Medulla oblongata (tissue), 1 donor: Measurements from ENCODE around the gene PCDH17.

Experiments
- DNase-seq: peaks from one replicate; pipeline ENCODE4 v3.0.0-alpha.2; 2015; ENCODE audit errors: extremely low spot score

PCDH17 gene

DNA sequence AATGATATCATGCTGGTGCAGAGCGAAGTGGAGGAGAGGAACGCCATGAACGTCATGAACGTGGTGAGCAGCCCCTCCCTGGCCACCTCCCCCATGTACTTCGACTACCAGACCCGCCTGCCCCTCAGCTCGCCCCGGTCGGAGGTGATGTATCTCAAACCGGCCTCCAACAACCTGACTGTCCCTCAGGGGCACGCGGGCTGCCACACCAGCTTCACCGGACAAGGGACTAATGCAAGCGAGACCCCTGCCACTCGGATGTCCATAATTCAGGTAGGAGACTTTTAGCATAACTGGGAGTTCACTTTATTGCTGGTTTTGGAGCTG, 3.3 kb downstream of the PCDH17 start:
- no peak for DNase-seq

DNA sequence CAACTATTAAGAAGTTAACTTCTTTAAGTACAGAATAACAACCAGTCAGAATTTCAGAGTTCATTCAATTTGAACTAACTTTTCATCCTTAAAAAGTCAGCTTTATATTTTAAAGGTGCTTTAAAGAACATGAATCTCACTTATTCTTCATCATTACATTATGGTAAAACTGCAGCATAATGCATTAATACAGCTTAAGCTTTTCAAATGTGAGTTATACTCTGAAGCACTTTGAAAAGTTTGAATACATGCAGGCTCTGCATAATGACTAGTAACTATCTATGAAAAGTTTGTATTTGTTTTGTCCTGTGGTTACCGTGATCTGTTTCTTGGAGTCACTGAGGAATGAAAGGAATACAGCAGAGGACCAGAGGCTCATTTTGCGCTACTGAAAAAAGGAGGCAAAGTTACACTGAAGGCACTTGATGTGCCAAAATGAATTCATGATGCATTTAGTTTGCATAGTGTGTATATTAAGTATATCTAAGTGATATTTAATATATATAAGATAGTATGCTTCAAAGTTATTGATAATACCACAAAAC, 4.1 kb downstream of the PCDH17 start:
- DNase-seq = peak; percentile 58

DNA sequence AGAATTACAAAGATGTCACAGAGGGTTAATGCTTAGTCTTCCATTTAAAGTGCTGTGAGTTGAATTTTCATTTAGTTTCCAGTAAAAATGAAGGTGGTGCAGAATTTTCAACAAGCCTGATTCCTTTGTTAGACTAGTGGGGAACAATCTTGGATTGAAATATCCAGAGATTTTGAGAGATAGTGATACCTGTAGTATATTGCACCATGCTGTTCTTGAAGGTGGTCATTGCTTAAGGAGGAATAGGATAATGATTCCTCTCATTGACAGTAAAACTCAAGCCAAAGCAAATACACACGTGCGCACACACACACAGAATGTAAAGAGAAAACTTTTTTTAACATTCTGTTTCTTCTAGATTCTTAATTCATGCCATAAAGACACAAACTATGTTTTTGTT, 5.3 kb downstream of the PCDH17 start:
- peak; percentile 39 for DNase-seq

DNA sequence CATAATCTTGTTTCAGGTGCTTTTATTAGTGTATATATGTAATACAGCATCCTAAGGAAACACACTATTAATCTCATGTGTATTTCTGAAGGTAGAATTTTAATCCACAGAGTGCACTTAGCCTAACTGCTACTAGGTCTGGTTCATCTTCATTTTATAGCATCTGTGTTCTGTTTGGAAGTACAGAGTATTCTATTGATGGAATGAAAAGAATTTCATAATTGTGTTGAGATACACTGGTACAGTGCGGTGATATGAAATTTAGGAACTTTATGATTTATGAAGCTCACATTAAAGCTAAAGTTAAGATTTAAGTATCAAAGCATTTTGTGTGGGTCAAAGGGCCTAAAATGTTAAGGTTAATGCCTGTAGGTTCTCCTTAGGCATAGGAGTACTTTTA, 6.0 kb downstream of the PCDH17 start:
- peak; percentile 21 for DNase-seq

DNA sequence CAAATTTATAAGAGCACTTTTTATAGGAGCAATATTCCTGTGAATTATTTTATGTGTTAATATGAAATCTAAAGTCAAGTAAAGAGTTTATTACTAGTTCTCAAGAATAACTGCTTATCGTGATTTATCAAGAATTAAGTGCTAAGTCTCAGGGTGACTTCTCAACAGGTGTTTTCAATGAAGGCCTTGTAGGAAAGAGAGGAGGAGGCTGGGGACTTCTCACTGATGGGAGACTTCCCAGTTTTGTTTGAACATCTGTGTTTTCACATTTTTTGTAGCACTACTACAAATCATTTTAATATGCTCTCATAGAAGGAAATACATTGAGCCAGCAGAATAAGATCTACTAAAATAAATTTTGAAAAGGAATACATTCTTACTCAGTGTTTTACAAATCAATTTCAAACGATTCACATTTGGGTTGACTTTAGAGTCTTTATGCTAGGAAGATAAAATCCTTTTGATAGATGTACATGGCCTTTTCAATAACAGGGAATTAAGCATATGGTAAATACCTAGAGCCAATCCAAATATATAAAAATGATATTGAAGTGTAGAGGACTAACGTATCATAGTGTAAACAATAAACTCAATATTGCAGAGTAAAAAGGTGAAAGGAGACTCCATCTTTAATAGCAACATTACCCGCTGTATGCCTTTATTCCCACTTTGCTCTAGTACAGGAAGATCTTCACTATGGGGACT, 6.8 kb downstream of the PCDH17 start:
- DNase-seq = no peak

DNA sequence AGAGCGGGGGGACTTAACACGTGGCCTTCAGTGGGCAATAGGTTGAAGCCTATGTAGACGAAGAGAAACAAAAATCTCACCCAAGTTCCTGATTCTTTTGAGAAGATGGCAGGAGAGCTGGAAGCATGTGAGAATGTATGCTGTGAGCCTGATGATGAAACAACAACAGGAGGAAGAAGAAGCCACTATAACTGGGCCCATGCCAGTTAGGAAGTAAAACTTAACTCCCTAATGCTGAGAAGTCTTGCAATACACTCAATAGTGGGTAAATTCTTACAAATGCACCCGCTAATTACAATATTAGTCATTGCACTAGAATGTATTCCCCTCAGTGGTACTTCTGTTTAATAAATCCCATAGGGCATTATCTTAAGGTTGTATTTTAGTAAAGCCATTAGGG, 9.1 kb downstream of the PCDH17 start:
- peak; percentile 66 for DNase-seq

DNA sequence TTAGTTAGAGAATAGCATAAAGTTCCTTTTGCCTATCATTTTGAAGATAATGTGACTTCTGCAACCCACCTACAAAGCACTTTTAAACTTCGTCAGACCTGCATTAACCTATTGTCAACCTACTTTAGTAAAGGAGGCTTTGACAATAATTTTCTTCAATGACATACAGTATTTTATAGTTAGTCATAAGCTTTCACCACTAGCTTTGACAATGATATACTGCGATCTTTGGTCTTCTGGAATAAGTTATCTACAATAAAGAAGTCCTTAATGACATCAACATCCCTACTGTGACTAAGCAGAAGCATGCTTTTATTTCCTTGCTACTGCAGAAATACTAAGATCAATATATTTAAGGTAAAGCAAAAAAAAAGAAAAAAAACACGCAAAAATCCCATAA, 9.5 kb downstream of the PCDH17 start:
- DNase-seq = no peak

DNA sequence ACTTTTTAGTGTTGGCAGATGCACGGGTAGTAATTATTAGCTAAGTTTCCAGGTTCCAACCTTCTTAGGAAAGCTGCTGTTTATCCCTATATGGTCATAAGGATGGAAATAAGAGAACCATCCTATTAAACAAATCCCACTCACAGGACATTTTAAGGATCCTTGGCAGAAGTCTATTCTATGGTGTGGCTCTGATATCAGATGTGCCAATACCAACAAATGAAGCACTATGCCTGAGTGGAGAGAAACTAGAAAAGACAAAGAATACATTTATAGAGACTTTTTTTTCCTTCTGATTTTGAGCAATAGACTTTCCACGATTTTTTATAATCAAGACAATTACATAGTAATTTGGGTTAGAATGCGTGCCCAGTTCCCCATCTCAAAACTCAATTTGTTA, 12.6 kb downstream of the PCDH17 start:
- DNase-seq = no peak

DNA sequence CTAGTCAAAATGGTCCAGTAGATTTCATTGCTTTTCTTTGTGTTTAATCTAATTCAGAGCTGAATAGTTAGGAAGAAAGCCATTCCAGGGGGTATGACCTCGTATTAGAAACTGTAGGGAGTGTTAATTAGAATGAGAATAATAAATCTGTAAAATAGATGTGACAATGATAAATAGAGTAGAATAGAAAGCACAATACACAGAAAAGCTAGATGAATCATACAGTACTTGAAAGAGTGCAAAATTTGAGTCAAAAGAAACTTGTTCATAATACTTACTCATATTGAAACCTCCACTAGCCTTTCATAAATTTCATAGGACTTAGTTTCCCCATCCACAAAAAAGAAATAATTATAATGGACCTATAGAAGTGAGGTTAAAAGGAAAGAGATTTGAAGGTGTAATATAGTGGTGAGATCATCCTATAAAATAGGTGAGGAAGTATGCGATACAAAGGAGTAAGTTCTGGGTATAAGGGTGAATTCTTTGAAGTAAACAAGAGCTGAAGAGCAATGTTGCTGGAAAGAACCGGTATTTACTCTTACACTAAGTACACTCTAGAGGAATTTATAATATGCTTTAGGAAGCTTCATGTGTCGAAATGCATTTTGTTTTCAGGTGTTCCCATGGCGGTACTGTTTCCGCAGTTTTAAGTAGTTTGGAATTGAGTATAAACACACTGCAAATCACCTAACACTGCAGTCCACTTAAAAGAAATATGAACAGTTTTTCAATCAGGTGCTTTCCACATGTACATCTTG, 21.9 kb downstream of the PCDH17 start:
- DNase-seq = no peak

DNA sequence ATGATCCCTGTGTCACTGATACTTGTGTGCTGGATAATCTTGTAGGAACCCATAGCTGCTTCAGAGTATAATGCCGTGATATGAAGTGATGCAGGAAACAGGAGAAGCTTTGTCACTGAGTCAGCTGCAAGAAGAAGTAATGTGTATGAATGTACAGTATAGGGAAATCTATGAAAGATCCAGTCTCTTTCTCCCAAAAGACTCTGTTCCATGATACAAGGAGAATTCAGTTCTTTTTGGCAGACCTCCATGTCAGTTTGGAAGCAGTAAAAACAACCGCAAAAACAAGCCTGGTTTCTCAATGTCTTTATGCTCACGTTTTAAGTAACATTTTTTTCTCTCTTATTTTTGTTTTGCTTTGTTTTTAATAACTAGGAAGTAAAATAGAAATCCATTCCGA, 33.9 kb downstream of the PCDH17 start:
- DNase-seq = peak; percentile 67

DNA sequence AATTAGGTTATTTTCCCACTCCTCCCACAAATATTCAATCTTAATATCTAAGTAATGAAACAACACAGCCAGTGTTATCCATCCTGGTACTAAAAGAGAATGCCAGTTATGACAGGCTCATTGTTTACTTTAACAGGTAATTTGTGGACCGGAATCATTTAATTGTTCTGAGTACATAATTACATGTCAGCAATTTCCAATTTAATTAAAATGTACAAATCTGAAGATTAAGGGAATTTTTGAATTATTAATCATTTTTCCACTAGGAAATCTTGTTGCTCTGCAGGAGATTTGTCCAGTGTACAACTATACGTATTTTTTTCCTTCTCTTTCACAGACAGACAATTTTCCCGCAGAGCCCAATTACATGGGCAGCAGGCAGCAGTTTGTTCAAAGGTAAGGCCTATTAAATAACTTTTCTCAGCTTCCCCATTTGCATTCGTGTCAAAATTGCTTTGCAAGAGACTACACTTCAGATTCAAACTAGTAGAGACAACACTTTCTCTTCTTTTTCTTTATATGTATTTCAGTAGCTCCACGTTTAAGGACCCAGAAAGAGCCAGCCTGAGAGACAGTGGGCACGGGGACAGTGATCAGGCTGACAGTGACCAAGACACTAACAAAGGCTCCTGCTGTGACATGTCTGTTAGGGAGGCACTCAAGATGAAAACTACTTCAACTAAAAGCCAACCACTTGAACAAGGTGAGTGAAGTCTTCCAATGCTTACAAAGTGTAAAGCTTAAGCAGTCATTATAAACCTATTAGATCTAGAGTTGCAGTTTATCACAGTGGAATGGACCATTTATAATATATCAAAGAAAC, 34.8 kb downstream of the PCDH17 start:
- DNase-seq = peak; percentile 56

DNA sequence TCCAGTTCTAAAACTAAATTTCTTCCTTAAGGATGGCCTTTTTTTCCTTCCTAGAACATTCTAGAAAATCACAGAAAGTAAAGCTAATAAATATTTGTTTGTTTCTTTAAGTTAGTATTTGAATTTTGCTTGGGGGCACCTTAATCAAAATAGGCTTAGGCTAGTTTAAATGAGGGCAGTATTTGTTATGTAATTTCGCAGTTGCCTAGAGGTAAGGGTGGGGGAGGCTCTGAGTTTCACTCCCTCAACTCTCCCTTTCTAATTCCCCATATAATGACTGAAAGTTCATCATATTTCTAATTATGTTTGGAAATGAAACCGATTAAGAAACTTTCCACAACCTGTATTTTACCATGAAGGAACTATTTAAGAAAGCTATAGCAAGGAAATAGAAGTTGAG, 40.6 kb downstream of the PCDH17 start:
- DNase-seq = no peak

DNA sequence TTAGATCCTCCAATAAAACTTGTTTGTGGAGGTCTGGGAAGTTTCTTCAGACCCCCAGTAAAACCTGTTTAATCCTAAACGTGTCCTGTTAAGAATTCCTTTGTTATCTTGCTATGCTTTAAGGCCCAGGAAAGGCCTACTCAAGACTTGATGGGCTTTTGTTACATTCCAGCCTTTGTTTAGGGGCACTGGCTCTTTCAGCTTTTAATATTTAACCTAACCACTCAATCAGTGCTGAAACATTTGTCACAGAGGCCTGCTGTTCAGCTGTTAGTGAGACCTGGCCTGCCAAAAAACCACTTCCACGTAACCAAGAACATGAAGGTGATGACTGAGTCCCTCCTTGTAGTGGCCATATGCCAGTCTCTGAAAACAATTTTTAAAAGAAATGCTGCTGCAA, 41.7 kb downstream of the PCDH17 start:
- DNase-seq = no peak

DNA sequence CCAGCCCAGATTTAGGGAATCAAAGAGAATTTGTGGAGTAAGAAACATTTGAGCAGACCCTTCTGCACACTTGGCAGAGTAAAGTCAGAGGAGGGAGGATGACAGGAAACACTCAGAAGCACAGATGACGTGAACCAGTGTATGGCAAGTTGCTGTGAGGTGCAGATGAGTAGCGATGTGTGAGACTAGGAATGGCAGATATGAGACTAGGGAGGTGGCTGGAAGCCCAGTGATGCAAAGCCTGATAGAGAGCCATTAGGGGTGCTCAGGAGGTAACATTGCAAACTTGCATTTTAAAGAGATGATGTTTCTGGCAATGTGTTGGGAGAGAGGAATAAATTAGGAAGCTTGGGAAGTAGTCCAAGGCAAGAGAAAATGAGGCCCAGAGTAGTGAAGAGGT, 44.0 kb downstream of the PCDH17 start:
- DNase-seq = no peak

DNA sequence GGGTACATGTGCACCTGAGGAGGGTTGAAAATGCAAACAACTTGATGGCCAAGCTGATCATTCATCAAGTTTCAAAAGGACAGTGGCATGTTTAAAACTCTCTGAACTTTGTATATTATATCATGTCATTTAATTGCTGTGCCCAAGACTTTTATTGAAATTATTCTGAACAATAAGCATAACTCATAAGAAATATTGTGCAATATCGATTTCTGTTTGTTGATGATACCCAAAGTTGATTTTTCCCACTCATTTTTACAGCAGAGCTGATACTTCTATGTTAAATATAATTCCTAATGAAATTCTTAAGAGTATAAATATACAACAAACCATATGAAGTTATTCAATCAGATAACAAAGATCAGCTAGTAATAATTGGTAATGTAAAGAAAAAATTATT, 49.1 kb downstream of the PCDH17 start:
- no peak for DNase-seq

DNA sequence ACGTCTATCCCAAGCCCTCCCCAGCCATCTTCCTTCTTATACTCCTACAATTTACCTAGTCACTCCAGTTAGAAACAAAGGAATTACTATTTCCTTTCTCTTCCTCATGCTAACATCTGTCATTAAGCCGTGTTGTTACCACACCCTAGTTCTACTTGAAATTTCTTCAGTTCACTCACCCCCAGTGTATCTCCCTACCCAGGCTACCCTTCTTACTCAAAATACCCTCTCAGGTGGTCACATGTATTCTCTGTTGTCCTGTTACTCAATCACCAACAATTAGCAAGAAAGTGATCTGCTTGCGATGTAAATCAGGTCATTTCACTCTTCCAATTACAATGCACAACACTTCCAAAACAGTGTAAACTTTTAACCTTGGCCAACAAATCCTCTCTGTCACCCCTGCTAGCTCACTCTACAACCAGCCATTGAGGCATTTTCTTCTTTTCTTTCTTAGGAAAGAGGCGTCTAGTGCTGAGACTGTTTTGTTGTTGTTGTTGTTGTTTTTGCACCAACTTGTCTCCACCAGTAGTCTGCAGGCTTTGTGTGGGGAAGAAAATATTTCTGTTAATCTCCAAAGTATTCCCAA, 50.7 kb downstream of the PCDH17 start:
- DNase-seq = no peak

DNA sequence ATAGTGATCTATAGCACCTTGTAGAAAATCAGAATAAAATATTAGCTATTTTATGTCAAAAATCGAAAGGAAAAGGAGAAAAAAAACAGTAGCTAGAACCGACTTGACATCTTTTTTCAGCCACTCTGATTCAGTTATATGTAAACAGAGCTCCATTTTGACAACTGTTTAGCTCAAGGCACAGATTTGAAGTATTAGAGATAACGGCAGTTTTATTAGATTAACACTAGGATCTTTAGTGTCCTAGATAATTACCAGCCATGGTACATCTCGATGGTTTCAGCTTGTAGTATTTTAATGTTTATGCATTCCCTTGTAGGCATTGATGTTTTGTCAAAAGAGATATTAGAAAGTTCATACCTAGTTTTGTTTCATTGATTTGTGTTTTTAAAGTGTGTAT, 67.3 kb downstream of the PCDH17 start:
- DNase-seq = no peak

DNA sequence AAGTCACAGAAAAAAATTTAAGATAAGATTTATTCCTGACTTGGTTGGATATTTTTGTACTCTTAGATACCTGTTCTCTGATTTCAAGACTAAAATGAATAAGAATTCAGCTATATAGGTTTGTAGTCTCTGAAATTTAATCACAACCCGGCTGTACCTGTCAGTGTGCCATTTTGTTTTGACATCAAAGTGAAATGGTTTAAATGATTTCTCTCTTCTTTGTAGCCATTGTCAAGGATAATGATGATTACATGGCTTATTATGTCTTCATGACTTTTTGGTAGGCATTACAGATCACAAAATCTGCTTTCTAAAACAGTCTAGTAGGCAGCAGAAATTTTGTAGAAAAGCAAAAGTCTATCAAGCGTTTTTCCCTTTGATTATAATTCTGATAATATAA, 72.5 kb downstream of the PCDH17 start:
- no peak for DNase-seq

DNA sequence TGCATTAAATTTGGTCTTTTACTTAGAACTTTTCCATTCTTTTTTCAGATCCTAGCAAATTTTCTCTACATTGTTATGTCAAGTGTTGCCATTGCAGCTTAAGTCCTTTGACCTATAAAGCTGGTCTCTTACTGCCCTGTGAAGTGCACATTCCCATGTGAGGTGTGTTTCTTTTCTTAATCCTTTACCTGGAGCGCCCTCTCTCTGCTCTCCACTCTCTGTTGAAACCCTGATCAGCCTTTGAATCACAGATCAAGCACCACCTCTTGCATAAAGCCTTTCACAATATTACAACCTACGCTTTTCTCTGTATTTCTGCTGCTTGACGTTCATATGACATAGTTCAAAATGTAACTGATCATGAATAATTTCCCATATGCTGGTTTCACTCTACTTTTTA, 84.8 kb downstream of the PCDH17 start:
- DNase-seq = no peak

DNA sequence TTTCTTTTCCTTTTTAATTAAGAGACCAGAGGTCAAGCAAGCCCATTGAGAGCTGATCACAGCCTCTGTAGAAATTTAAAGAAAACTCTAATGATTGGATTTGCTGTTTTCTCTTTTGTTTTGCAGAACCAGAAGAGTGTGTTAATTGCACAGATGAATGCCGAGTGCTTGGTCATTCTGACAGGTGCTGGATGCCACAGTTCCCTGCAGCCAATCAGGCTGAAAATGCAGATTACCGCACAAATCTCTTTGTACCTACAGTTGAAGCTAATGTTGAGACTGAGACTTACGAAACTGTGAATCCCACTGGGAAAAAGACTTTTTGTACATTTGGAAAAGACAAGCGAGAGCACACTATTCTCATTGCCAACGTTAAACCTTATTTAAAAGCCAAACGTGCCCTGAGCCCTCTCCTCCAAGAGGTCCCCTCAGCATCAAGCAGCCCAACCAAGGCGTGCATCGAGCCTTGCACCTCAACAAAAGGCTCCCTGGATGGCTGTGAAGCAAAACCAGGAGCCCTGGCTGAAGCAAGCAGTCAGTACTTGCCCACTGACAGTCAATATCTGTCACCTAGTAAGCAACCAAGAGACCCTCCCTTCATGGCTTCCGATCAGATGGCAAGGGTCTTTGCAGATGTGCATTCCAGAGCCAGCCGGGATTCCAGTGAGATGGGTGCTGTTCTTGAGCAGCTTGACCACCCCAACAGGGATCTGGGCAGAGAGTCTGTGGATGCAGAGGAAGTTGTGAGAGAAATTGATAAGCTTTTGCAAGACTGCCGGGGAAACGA, 93.1 kb downstream of the PCDH17 start:
- DNase-seq = no peak

DNA sequence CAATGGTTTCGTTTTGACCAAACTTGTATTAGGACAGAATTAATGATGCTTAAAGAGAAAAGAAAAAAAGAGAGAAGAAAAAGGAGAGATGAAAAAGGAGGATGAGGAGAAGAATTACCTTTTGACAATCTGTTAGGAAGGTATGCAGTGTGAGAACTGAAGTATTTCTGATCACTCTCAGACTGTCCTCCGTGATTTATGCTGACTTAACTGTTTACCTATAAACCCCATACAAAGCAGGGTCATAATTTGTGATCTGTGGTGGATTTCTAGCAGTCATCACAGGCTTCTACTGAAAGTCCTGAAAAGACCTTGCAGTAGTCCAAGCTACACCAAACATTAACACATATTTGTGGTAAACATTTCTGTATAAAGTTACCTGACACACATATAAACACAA, 93.9 kb downstream of the PCDH17 start:
- no peak for DNase-seq
